Ishikawa (cell line): ENCODE data around the gene RAC2.

Experiments used
- CEBPB ChIP-seq: IDR thresholded peaks from 2 replicates; pipeline ENCODE4 v1.6.1; 2012
- CREB1 ChIP-seq: IDR thresholded peaks from 2 replicates; pipeline ENCODE4 v1.6.1; 2012; ENCODE audit warnings: low read depth
- EP300 ChIP-seq: IDR thresholded peaks from 2 replicates; pipeline ENCODE4 v1.6.1; 2012; ENCODE audit warnings: borderline replicate concordance
- NFIC ChIP-seq: IDR thresholded peaks from 2 replicates; pipeline ENCODE4 v1.6.1; 2012
- RAD21 ChIP-seq: IDR thresholded peaks from 2 replicates; pipeline ENCODE4 v1.6.1; 2012; ENCODE audit warnings: low read depth
- TAF1 ChIP-seq: IDR thresholded peaks from 2 replicates; pipeline ENCODE4 v1.6.1; 2012; ENCODE audit warnings: low read depth, mild to moderate bottlenecking
- YY1 ChIP-seq: IDR thresholded peaks from 2 replicates; pipeline ENCODE4 v1.6.1; 2012; ENCODE audit warnings: low read depth
- TF ChIP-seq, protein P1 (sequence below): IDR thresholded peaks from 2 replicates; pipeline ENCODE4 v1.6.1; 2012
- TF ChIP-seq, protein P2 (sequence below): IDR thresholded peaks from 2 replicates; pipeline ENCODE4 v1.6.1; 2012; ENCODE audit warnings: low read depth, mild to moderate bottlenecking

DNA sequence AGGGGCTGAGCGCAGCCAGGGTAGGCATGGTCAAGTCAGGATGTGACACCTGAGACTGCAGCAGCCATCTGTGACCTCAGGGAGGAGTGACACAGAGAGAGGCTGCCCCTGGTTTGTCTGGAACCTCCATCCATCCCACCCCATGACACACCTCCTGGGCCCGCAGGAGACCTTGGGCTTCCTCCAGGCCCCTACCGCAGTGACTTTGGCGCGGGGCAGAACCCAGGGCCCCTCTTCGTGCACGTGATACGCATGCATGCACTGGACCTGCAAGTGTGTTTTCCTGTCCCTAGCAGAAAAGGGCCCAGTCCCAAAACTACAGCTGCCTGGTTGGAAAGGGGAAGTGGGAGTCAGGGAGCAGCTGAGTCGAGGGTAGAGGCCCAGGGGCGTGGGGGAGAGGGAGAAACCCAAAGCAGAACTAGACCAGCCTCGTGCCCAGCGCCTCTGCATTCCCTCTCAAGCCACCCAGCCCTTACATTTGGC lies 30.4 kb upstream of the RAC2 start:
- TF ChIP-seq, protein P1, sequence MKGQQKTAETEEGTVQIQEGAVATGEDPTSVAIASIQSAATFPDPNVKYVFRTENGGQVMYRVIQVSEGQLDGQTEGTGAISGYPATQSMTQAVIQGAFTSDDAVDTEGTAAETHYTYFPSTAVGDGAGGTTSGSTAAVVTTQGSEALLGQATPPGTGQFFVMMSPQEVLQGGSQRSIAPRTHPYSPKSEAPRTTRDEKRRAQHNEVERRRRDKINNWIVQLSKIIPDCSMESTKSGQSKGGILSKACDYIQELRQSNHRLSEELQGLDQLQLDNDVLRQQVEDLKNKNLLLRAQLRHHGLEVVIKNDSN = no peak
- TF ChIP-seq CREB1 = no peak
- TF ChIP-seq, protein P2, sequence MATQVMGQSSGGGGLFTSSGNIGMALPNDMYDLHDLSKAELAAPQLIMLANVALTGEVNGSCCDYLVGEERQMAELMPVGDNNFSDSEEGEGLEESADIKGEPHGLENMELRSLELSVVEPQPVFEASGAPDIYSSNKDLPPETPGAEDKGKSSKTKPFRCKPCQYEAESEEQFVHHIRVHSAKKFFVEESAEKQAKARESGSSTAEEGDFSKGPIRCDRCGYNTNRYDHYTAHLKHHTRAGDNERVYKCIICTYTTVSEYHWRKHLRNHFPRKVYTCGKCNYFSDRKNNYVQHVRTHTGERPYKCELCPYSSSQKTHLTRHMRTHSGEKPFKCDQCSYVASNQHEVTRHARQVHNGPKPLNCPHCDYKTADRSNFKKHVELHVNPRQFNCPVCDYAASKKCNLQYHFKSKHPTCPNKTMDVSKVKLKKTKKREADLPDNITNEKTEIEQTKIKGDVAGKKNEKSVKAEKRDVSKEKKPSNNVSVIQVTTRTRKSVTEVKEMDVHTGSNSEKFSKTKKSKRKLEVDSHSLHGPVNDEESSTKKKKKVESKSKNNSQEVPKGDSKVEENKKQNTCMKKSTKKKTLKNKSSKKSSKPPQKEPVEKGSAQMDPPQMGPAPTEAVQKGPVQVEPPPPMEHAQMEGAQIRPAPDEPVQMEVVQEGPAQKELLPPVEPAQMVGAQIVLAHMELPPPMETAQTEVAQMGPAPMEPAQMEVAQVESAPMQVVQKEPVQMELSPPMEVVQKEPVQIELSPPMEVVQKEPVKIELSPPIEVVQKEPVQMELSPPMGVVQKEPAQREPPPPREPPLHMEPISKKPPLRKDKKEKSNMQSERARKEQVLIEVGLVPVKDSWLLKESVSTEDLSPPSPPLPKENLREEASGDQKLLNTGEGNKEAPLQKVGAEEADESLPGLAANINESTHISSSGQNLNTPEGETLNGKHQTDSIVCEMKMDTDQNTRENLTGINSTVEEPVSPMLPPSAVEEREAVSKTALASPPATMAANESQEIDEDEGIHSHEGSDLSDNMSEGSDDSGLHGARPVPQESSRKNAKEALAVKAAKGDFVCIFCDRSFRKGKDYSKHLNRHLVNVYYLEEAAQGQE = no peak
- no peak for TF ChIP-seq EP300
- TF ChIP-seq NFIC = no peak
- no peak for TF ChIP-seq RAD21
- TF ChIP-seq TAF1 = no peak
- no peak for TF ChIP-seq CEBPB
- TF ChIP-seq YY1 = no peak
